ENCODE data around the gene PRKD3. TPM values are rescaled to one million over a fixed set of nuclear protein-coding genes. Genes with fewer than 3 reads are reported as not detected.
A peak's percentile ranks its signal among the peaks of the same experiment; 100 is the strongest.

Gene PRKD3
- total and polyA plus RNA-seq, 9 of the 15 experiments (the other 6 are each of a cell fraction or from before 2014, with no cell fraction given): 4.7 to 26.7 (median 17.0) TPM

DNA sequence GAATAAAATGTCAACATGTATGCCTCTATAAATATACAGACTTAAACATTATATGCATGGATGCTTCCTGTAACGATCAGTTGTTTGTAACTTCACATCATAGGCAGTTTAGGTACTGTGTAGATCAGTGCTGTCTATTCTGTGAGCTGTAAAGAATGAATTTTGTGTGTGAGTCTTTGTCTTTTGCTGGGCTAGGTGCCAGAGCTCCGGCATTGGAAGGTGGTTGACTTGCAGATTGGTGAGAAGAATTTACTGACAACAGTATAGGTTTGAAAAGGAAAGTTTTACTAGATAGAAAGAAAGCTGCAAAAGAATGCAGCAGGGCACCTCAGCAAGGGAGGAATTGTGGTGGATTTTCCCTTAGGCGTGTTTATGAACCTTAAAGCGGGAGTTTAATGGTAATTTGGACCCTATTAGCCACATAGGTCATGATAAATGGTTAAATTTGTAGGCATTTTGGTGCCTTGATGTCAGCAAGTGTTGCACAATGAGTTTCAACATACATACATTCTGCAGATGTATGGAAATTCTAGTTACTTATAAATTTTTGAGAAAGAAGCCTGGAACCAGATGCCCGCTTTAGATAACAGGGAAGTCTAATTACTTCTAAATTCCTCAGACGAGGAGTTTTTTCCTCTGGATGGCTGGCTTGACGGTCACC, 13.1 kb upstream of the PRKD3 start:
- Histone ChIP-seq H3K4me2 (ENCODE audit: insufficient read depth, low read length) (no peak overlapping the region), H3K9me3 (replicated peaks; ENCODE audit: control insufficient read depth, insufficient read depth, low read depth, low read length) (no peaks in the 10 kb centered on the region), H2AFZ (ENCODE audit: low read depth, low read length) (no peak overlapping the region), H3K9me1 (ENCODE audit: control insufficient read depth, insufficient read depth, low read length) (no peaks in the 10 kb centered on the region), H4K20me1 (replicated peaks; ENCODE audit: control insufficient read depth, insufficient read depth, low read length) (no peaks in the 10 kb centered on the region), H3K4me3 (no peak overlapping the region), H3K27ac (ENCODE audit: extremely low read depth, low read depth, low read length) (no peak overlapping the region), H3K36me3 (ENCODE audit: control insufficient read depth, insufficient read depth, low read length) (no peaks in the 10 kb centered on the region), H3K4me1 (replicated peaks in 1 of 2; ENCODE audit: control insufficient read depth in 2 of 2, insufficient read depth in 2 of 2, low read length in 2 of 2) (no peaks in the 10 kb centered on the region), H3K9ac (ENCODE audit: insufficient read depth in 1 of 2, low read depth in 2 of 2, low read length in 2 of 2) (no peak overlapping the region), H3K79me2 (ENCODE audit: control insufficient read depth, insufficient read depth, low read length) (no peaks in the 10 kb centered on the region), H3K27me3 (ENCODE audit: control insufficient read depth in 2 of 2, insufficient read depth in 2 of 2, low read length in 2 of 2) (peaks cover 7% of the 10 kb centered on the region in 2 experiments; a peak in 4 of 5 replicates)
- FAIRE-seq: peak; percentile 44
- ChIA-PET POLR2A (interaction anchor here (1.5 kb wide), 1 partner anchor 11 kb away, joined by 4 read pairs; no protein-coding TSS in a partner anchor), CTCF (ENCODE audit: low intra/inter-chr PET ratio) (no interaction called here)
- no peak for ATAC-seq
- in situ Hi-C loops (cut with MboI) (no loop called here), intact Hi-C loops (cut with micrococcal nuclease) (no loop called here)
- peak; percentile 74 for TF ChIP-seq CEBPB (tag; IDR thresholded peaks at IDR 0.05)
- TF ChIP-seq KLF6 (CRISPR knock-in tag; IDR thresholded peaks at IDR 0.05; ENCODE audit: borderline replicate concordance): no peak
- TF ChIP-seq, protein P1, sequence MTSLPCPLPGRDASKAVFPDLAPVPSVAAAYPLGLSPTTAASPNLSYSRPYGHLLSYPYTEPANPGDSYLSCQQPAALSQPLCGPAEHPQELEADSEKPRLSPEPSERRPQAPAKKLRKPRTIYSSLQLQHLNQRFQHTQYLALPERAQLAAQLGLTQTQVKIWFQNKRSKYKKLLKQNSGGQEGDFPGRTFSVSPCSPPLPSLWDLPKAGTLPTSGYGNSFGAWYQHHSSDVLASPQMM (CRISPR knock-in tag; IDR thresholded peaks at IDR 0.05): no peak
- TF ChIP-seq CEBPG (CRISPR knock-in tag; IDR thresholded peaks at IDR 0.05): no peak
- peak in 1 of 2 experiments; percentile 49; a peak in 2 of 4 replicates for TF ChIP-seq CEBPG (tag; conservative IDR thresholded peaks at IDR 0.05 in 1 of 2, IDR thresholded peaks at IDR 0.05 in 1 of 2)
- no peak for DNase-seq (ENCODE audit: extremely low read depth in 1 of 4, low spot score in 3 of 4)
- BruUV-seq (replicated peaks): no TSS peak
- 2% methylated on average over 7 of the region's 7 CpGs for WGBS (ENCODE audit: insufficient coverage, low coverage, missing lambda C conversion rate)
